Airway epithelial cell (primary cell): ENCODE results near the gene DHRS12. TPM values are rescaled to one million over a fixed set of nuclear protein-coding genes. Genes with fewer than 3 reads are reported as not detected.

Experiments
- total RNA-seq: library from RNA; depleted of rRNA; stranded (reverse); fragments of >200 nt; gene quantifications from 2 replicates; pipeline ENCODE4 v1.2.3, GENCODE V29; 2015

Gene DHRS12, protein sequence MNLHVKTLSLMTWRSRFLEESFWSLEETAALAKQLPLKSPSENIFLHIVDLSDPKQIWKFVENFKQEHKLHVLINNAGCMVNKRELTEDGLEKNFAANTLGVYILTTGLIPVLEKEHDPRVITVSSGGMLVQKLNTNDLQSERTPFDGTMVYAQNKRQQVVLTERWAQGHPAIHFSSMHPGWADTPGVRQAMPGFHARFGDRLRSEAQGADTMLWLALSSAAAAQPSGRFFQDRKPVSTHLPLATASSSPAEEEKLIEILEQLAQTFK
- total RNA-seq, result 2.3 and 4.6 TPM in 2 replicates

DNA sequence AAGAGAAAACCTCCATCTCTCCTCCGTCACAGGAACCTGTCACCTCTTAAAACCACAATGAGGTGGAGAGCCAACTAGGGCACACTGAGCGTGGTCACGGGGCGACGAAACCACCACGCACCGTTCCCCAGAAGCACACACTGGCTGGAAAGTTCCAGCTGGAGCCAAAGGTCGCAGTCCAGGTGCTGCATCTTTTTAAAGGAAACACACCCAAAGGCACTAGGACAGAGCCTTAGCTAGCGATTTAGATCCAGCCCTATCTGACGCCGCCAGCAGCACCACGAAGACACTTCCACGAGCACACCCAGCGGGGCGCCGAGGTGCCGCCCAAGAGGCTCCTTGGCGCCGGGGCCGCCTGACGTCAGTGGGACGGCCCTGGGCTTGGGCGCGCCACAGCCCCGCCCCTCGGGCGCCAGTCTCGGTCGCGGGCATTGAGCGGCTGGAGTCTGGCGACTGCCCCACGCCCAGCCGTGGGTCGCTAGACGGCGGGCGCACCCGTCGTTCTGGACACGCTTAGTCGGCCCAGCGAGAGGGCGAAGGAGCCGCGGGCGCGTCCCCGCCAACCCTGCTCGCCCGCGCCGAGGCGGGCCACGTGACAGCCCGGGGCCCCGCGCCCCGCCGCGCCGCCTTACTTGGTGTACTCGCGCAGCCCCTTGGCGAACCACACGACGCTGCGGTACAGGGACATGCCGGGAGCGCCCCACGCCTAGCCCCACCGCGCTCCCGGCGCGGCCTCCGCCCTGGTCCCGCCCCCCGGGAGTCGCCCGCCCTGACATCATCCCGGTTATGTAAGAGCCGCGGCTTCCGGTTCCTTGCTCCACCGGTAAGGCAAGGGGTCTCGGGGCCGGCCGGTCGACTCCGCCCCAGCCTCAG is at the start of gene DHRS12:
DHRS12 (minus strand) TSS at position 742 of the 873 bp plus-strand sequence. CDS start 4,504 bp downstream, outside the sequence.

DNA sequence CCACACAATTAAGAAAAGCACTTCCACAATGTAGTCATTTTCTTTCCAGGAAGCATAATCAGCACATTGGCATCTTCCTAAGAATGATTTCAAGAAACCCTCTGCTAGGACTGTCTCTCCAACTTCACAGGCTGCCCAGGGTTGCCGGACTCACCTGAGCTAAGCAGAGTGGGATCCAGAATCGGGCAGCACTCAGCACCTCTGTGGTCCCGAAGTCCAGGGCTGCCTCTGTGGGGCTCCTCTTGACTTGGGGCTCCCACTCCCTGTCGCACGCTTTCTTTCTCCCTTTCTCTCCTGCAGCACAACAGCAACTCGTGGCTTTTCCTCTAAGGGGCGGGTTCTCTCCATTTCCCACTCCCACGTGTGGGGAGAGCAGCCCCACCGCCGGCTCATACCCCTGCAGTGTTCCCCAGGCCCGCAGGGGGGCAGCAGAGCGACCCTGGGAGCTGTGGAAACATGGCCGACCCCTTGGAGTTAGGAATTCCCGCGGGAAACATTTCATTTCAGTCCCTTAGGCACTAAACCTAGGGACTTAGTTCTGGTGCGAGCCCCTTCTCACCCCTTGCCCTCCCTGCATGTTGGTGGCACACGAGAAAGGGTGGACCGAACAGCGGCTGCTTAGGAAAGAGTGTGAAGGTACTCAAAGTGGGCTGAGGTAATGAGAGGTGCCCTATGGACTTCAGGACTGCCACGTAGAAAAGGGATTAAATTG is 41.1 kb upstream of the DHRS12 start, which contains the start of gene TMEM272:
TMEM272 (minus strand) TSS at position 316 of the 712 bp plus-strand sequence. CDS start 6,647 bp downstream, outside the sequence.

Other genes starting within 250 kb of the DHRS12 start
- gene WDFY2, start 219.7 kb downstream of the DHRS12 start, total RNA-seq, result 7.6 and 13.6 TPM in 2 replicates
- gene TMEM272, start 41.0 kb upstream of the DHRS12 start, total RNA-seq, result not detected in 2 replicates
- gene CCDC70, start 57.8 kb upstream of the DHRS12 start, total RNA-seq, result not detected in 2 replicates
- 4.5 and 5.3 TPM in 2 replicates for gene ATP7B, start 207.3 kb upstream of the DHRS12 start, total RNA-seq
- 5.4 and 10.1 TPM in 2 replicates for gene ALG11, start 208.2 kb upstream of the DHRS12 start, total RNA-seq
- gene UTP14C, start 220.5 kb upstream of the DHRS12 start, total RNA-seq, result 6.1 and 7.1 TPM in 2 replicates